OCI-LY7 (cell line): ENCODE data around the gene FGGY. TPM values are rescaled to one million over a fixed set of nuclear protein-coding genes. Genes with fewer than 3 reads are reported as not detected.

Experiments used
- BruUV-seq: library from RNA; stranded (reverse); fragments of 400-500 nt; replicated peaks from 2 replicates; lab custom pipeline; 2021; lab: Mats Ljungman, UMichigan
- CTCF ChIA-PET: fragments of 300-600 bp; sonication (Branson Sonifier 250); formaldehyde crosslinking; loops from one replicate; lab custom pipeline; 2022; ENCODE audit warnings: antibody characterized with exemption; ENCODE audit not compliant: unreplicated experiment; lab: Charles Lee
- POLR2A ChIA-PET: fragments of 300-600 bp; sonication (Branson Sonifier 250); formaldehyde crosslinking; loops from one replicate; lab custom pipeline; 2022; ENCODE audit warnings: antibody characterized with exemption; lab: Charles Lee
- DNase-seq: peaks from one replicate; pipeline ENCODE4 v3.0.0-alpha.2; 2015; ENCODE audit warnings: low spot score
- H2AFZ ChIP-seq: fragments of 200-600 bp; sonication (generic), shearing (Covaris generic); 2 replicates; pipeline ENCODE4 v1.6.1; 2014; ENCODE audit warnings: mild to moderate bottlenecking, antibody characterized with exemption, low read length, moderate library complexity
- H3K27ac ChIP-seq: fragments of 200-600 bp; sonication (generic); 2 replicates; pipeline ENCODE4 v1.5.1; 2014; ENCODE audit warnings: mixed run types, low read depth, mild to moderate bottlenecking, moderate library complexity, low read length, inconsistent platforms; ENCODE audit not compliant: poor library complexity, severe bottlenecking
- H3K36me3 ChIP-seq: fragments of 200-600 bp; sonication (generic); 2 replicates; pipeline ENCODE4 v1.6.1; 2014; ENCODE audit warnings: mild to moderate bottlenecking, antibody characterized with exemption, low read length, moderate library complexity, mixed read lengths; ENCODE audit not compliant: insufficient read depth
- H3K4me1 ChIP-seq: fragments of 200-600 bp; sonication (generic); 2 replicates; pipeline ENCODE4 v1.5.1; 2014; ENCODE audit warnings: mild to moderate bottlenecking, low read length; ENCODE audit not compliant: insufficient read depth, poor library complexity, severe bottlenecking
- H3K4me2 ChIP-seq: fragments of 200-600 bp; sonication (generic); 2 replicates; pipeline ENCODE4 v1.6.1; 2014; ENCODE audit warnings: mild to moderate bottlenecking, low read length
- H3K4me3 ChIP-seq: fragments of 200-600 bp; sonication (generic); 2 replicates; pipeline ENCODE4 v1.5.1; 2014; ENCODE audit warnings: mild to moderate bottlenecking, low read depth, low read length; ENCODE audit not compliant: poor library complexity, severe bottlenecking
- H3K79me2 ChIP-seq: fragments of 200-600 bp; sonication (generic); 2 replicates; pipeline ENCODE4 v1.6.1; 2016; ENCODE audit warnings: low read depth, mild to moderate bottlenecking, low read length, moderate library complexity, mixed read lengths; ENCODE audit not compliant: insufficient read depth
- H3K9me2 ChIP-seq: fragments of 200-600 bp; sonication (generic); 2 replicates; pipeline ENCODE4 v1.6.1; 2016; ENCODE audit warnings: mild to moderate bottlenecking, low read length, mixed read lengths; ENCODE audit not compliant: insufficient read depth
- H3K9me3 ChIP-seq: fragments of 200-600 bp; sonication (generic); 2 replicates; pipeline ENCODE4 v1.6.1; 2014; ENCODE audit warnings: mild to moderate bottlenecking, mixed run types, low read length, mixed read lengths
- H4K20me1 ChIP-seq: fragments of 200-600 bp; sonication (generic); 2 replicates; pipeline ENCODE4 v1.6.1; 2014; ENCODE audit warnings: mild to moderate bottlenecking, antibody characterized with exemption, low read length, moderate library complexity, mixed read lengths; ENCODE audit not compliant: insufficient read depth
- CTCF ChIP-seq: fragments of 200-600 bp; sonication (generic); conservative IDR thresholded peaks from 2 replicates; pipeline ENCODE4 v1.5.1; 2014; ENCODE audit warnings: mild to moderate bottlenecking, antibody characterized with exemption, low read length, moderate library complexity, mixed read lengths
- EZH2phosphoT487 ChIP-seq: fragments of 200-600 bp; sonication (generic); IDR thresholded peaks from 2 replicates; pipeline ENCODE4 v1.6.1; 2018; ENCODE audit warnings: low read depth, borderline replicate concordance, mild to moderate bottlenecking, mixed run types, antibody characterized with exemption, low read length, moderate library complexity, mixed read lengths
- intact Hi-C: fragments of 100-400 bp; cut with micrococcal nuclease; formaldehyde crosslinking; loops from one replicate; pipeline ENCODE4 v1.10.0; 2022; ENCODE audit not compliant: unreplicated experiment
- total RNA-seq, 2 experiments: library from RNA; depleted of rRNA in 1 of 2; stranded (reverse); fragments of >200 nt in 1 of 2; shearing (Covaris generic) in 1 of 2; gene quantifications; 2 replicates each; pipeline ENCODE4 v1.2.3, GENCODE V29; 2014 to 2022

The FGGY gene
- total RNA-seq, 2 experiments from 2014 or later, result 0.63 to 4.5 TPM

GRCh38 chr1:59419361-59420140, 122.7 kb downstream of the FGGY start:
- no peak overlapping the region for H3K27ac ChIP-seq
- no peaks in the 10 kb centered on the region for H3K36me3 ChIP-seq
- ChIA-PET POLR2A (interaction anchor here (2.1 kb wide), 1 partner anchor 14 kb away, joined by 5 read pairs; no protein-coding TSS in a partner anchor), CTCF (no interaction called here)
- no peaks in the 10 kb centered on the region for H3K79me2 ChIP-seq
- no peaks in the 10 kb centered on the region for H3K4me1 ChIP-seq
- H3K9me2 ChIP-seq, result no peaks in the 10 kb centered on the region
- no peak for DNase-seq
- H3K4me3 ChIP-seq, result no peak overlapping the region
- H3K9me3 ChIP-seq, result no peaks in the 10 kb centered on the region
- no peaks in the 10 kb centered on the region for H4K20me1 ChIP-seq
- no peak for TF ChIP-seq EZH2phosphoT487
- TF ChIP-seq CTCF, result no peak
- H3K4me2 ChIP-seq, result no peak overlapping the region
- no TSS peak for BruUV-seq
- intact Hi-C loops, result no loop called here
- H2AFZ ChIP-seq, result no peak overlapping the region

DNA sequence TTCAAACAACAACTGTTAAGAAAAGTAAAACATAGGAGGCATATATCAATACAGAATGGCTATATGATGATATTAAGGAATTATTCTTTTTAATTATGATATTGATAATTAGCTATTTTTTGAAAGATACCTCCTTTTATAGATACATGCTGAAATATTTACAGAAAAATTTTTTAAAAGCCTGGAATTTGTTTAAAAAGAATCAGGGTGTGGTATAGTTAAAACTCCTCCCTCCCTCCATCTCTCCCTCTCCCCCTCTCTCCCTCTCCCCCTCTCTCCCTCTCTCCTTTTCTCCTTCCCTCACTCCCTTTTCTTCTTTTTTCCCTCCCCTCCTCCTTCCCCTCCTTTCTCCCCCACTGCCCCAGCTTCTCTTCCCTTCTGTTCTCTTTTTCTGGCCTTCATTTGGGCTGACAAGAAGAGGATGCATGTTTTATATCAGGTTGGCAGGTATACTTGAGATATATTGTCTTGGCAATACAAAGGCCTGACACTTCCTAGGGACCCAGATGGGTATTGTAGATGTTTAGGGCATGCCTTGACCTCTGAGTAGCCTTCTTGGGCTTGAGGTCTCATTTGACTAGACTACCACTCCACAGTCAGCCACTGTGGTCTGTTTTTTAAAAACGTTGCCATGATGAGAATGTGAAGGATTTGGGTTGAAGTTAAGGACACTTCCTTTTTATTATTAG, 124.5 kb downstream of the FGGY start:
- Histone ChIP-seq H3K4me3 (no peak overlapping the region), H3K4me2 (no peak overlapping the region), H4K20me1 (no peaks in the 10 kb centered on the region), H3K9me2 (no peaks in the 10 kb centered on the region), H3K9me3 (no peaks in the 10 kb centered on the region), H3K27ac (no peak overlapping the region), H3K79me2 (no peaks in the 10 kb centered on the region), H2AFZ (no peak overlapping the region), H3K36me3 (no peaks in the 10 kb centered on the region), H3K4me1 (no peaks in the 10 kb centered on the region)
- no peak for DNase-seq
- BruUV-seq, result no TSS peak
- TF ChIP-seq CTCF, result no peak
- no peak for TF ChIP-seq EZH2phosphoT487
- CTCF ChIA-PET, result no interaction called here
- intact Hi-C loops, result no loop called here
- POLR2A ChIA-PET, result interaction anchor here (0.9 kb wide), 1 partner anchor 28 kb away, joined by 3 read pairs; no protein-coding TSS in a partner anchor
